ENCODE results near the gene LSM5. TPM values are rescaled to one million over a fixed set of nuclear protein-coding genes. Genes with fewer than 3 reads are reported as not detected.

LSM5 gene
- total RNA-seq, 4 donors from 2014 or later: 1.8 to 22.8 (median 18.3) TPM; not detected in 1

DNA sequence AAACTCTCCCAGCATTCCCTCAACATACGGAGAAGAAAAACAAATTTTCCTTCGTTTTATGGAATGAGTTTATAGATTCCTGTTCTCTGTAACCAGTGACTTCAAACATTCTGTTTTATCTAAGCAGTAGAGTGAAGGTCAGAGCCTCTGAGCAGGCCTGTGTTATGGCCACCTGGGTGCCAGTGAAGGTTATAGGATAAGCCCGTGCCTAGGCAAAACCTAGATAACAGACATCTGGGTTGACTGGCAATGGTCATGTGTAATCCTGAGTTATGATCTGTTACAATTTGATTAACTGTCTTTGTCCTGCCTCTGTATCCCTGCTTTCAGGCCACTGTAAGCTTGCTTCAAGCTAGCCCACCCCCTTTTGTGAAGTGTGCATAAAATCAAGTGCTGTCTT is 8.3 kb downstream of the LSM5 start:
- Histone ChIP-seq H3K4me1 (no peaks in the 10 kb centered on the region), H3K9me3 (no peaks in the 10 kb centered on the region), H3K36me3 (peaks cover 0 to 12% (median 0%) of the 10 kb centered on the region in 4 donors), H3K27me3 (no peaks in the 10 kb centered on the region), H3K4me3 (no peak overlapping the region), H3K27ac (no peak overlapping the region)
- WGBS, 2 donors (ENCODE audit: low coverage in 1 of 2): 19 to 39% methylated on average over 2 to 3 of the region's 3 CpGs
- in situ Hi-C loops (cut with MboI; ENCODE audit: low pct_ligation_motif_present in 1 of 4, low pct_unique_long_range_greater_than_20kb in 1 of 4, low sequenced_read_pairs in 3 of 4): loop anchor here in 1 of 4 donors (25.0 kb wide), 2 partner anchors 430 to 630 kb away; partner anchors contain the start of gene RP9
- DNase-seq: no peak
- no peak for TF ChIP-seq EP300 (IDR thresholded peaks at IDR 0.05; ENCODE audit: low read depth)
- TF ChIP-seq, protein P1, sequence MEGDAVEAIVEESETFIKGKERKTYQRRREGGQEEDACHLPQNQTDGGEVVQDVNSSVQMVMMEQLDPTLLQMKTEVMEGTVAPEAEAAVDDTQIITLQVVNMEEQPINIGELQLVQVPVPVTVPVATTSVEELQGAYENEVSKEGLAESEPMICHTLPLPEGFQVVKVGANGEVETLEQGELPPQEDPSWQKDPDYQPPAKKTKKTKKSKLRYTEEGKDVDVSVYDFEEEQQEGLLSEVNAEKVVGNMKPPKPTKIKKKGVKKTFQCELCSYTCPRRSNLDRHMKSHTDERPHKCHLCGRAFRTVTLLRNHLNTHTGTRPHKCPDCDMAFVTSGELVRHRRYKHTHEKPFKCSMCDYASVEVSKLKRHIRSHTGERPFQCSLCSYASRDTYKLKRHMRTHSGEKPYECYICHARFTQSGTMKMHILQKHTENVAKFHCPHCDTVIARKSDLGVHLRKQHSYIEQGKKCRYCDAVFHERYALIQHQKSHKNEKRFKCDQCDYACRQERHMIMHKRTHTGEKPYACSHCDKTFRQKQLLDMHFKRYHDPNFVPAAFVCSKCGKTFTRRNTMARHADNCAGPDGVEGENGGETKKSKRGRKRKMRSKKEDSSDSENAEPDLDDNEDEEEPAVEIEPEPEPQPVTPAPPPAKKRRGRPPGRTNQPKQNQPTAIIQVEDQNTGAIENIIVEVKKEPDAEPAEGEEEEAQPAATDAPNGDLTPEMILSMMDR (IDR thresholded peaks at IDR 0.05): no peak
- no peak for TF ChIP-seq POLR2A (IDR thresholded peaks at IDR 0.05)
- TF ChIP-seq POLR2AphosphoS5 (IDR thresholded peaks at IDR 0.05): no peak
- intact Hi-C loops (cut with DNase I; ENCODE audit: low total_unique reads): no loop called here

DNA sequence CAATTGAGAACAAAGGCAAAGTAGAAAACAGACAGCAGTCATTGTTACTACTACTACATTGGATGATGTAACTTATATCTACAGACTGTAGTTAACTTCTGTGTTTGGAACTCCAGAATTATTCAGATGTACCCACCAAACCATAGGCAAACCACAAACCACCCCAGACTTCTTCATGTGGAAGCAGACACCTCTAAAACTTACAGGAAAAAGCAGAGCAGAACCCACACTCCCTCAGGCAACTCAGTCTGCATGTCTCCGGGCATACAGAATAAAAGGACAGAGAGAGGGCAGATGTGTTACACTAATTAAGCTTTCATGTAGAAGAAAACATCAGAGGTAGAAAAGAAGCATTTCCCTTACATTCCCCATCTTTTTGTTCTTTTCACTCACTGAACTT is 9.0 kb downstream of the LSM5 start:
- TF ChIP-seq, protein P1 (IDR thresholded peaks at IDR 0.05): no peak
- in situ Hi-C loops (cut with MboI; ENCODE audit: low pct_ligation_motif_present in 1 of 4, low pct_unique_long_range_greater_than_20kb in 1 of 4, low sequenced_read_pairs in 3 of 4) (loop anchor here in 1 of 4 donors (25.0 kb wide), 2 partner anchors 431 to 631 kb away; partner anchors contain the start of gene RP9), intact Hi-C loops (cut with DNase I; ENCODE audit: low total_unique reads) (no loop called here)
- WGBS, 2 donors (ENCODE audit: low coverage in 1 of 2): 55 to 75% methylated on average over 1 of the region's 1 CpG
- Histone ChIP-seq H3K36me3 (peaks cover 0 to 4% (median 0%) of the 10 kb centered on the region in 4 donors), H3K4me1 (no peaks in the 10 kb centered on the region), H3K27ac (no peak overlapping the region), H3K4me3 (no peak overlapping the region), H3K9me3 (no peaks in the 10 kb centered on the region), H3K27me3 (no peaks in the 10 kb centered on the region)
- no peak for DNase-seq

- DNase-seq: no peak
- Histone ChIP-seq H3K4me3 (no peak overlapping the region), H3K27me3 (no peaks in the 10 kb centered on the region), H3K36me3 (no peaks in the 10 kb centered on the region), H3K9me3 (no peaks in the 10 kb centered on the region), H3K27ac (no peak overlapping the region), H3K4me1 (no peaks in the 10 kb centered on the region)
- 87 to 100% methylated on average over 1 to 2 of the region's 2 CpGs for WGBS, 2 donors (ENCODE audit: low coverage in 1 of 2)
- intact Hi-C loops (cut with DNase I; ENCODE audit: low total_unique reads): no loop called here
- TF ChIP-seq, protein P1 (IDR thresholded peaks at IDR 0.05): peak; percentile 45 to 72 (median 66)
- TF ChIP-seq POLR2AphosphoS5 (IDR thresholded peaks at IDR 0.05) (no peak), POLR2A (IDR thresholded peaks at IDR 0.05) (no peak)
- in situ Hi-C loops (cut with MboI; ENCODE audit: low pct_ligation_motif_present in 1 of 4, low pct_unique_long_range_greater_than_20kb in 1 of 4, low sequenced_read_pairs in 3 of 4): loop anchor here in 2 of 4 donors (10.0 to 25.0 kb wide), 3 partner anchors 265 to 633 kb away; partner anchors contain the start of gene RP9 (in 1 of the 2)
These were observed 10.5 kb downstream of the LSM5 start for GRCh38 chr7:32479574-32480200.

- H3K4me3 ChIP-seq: no peak overlapping the region
- no peaks in the 10 kb centered on the region for H3K4me1 ChIP-seq
- H3K36me3 ChIP-seq: no peaks in the 10 kb centered on the region
- DNase-seq: no peak
- in situ Hi-C loops (cut with MboI; ENCODE audit: low pct_ligation_motif_present in 1 of 4, low pct_unique_long_range_greater_than_20kb in 1 of 4, low sequenced_read_pairs in 3 of 4): loop anchor here in 2 of 4 donors (10.0 to 25.0 kb wide), 3 partner anchors 263 to 635 kb away; partner anchors contain the start of gene RP9 (in 1 of the 2)
- TF ChIP-seq, protein P1 (IDR thresholded peaks at IDR 0.05): no peak
- TF ChIP-seq POLR2A (IDR thresholded peaks at IDR 0.05): no peak
- TF ChIP-seq EP300 (IDR thresholded peaks at IDR 0.05; ENCODE audit: low read depth): no peak
- TF ChIP-seq POLR2AphosphoS5 (IDR thresholded peaks at IDR 0.05): no peak
- intact Hi-C loops (cut with DNase I; ENCODE audit: low total_unique reads): no loop called here
- WGBS, 2 donors (ENCODE audit: low coverage in 1 of 2): 100% methylated on average over 1 of the region's 1 CpG
- no peaks in the 10 kb centered on the region for H3K9me3 ChIP-seq
- no peak overlapping the region for H3K27ac ChIP-seq
- no peaks in the 10 kb centered on the region for H3K27me3 ChIP-seq
These were observed 12.6 kb downstream of the LSM5 start for GRCh38 chr7:32477649-32477980.
